ENCODE results near the gene MLF2. TPM values are rescaled to one million over a fixed set of nuclear protein-coding genes. Genes with fewer than 3 reads are reported as not detected.

MLF2 gene
- total RNA-seq, 3 donors from 2014 or later (not counting 1 experiment from before 2014, with no cell fraction given), result 114 to 117 (median 116) TPM

DNA sequence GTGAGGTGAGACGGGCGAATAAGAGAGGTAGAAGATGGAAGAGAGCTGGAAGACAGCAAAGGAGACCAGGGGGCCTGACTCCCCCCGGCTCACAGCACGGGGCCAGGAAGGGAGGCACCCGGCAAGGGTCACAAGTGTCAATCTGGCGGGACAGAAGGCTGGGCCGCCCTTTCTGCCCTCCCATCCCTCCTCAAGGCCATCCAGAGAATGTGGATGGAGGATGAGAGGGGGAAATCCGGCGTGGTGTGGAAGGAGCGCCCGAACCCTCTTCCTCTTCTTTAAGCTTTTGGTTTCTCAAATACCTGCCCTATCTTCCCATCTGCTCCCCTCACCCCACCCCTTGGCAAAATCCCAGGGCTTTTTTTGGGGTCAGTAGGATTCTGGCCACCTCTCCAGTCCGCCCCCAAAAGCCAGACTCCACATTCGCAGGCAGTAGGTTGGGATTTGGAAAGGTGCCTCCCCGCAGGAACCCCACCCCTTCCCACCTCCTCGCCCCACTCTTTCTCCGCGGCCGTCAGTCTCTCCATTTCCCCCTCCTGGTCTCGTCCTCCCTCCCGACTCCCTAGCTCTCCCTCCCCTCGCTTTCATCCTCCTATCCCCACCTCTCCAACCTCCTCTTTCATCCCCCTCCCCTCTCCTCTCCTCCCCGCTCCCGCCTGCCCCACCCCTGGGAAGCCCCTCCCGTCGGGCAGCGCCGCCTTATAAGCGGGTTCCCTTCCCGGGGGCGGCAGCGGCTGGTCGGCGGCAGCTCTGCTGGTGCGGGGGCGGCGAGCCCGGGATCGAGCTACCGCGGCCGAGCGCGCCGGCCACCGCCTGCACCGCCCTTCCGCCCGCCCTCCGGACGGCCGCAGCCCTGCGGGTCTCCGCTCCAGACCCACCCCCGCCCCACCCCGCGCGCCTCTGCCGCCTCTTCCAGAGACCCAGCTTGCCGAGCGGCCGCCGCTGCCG lies 13.0 kb upstream of the MLF2 start, which contains the start of gene PTMS:
Gene PTMS (plus strand): TSS at position 730 of the 948 bp plus-strand sequence. CDS start 343 bp downstream, outside the sequence.
- H3K27me3 Mint-ChIP-seq (ENCODE audit: low read depth in 2 of 2), result peaks cover 39 to 54% of the 10 kb centered on the region in 2 donors
- TF ChIP-seq, protein P1, sequence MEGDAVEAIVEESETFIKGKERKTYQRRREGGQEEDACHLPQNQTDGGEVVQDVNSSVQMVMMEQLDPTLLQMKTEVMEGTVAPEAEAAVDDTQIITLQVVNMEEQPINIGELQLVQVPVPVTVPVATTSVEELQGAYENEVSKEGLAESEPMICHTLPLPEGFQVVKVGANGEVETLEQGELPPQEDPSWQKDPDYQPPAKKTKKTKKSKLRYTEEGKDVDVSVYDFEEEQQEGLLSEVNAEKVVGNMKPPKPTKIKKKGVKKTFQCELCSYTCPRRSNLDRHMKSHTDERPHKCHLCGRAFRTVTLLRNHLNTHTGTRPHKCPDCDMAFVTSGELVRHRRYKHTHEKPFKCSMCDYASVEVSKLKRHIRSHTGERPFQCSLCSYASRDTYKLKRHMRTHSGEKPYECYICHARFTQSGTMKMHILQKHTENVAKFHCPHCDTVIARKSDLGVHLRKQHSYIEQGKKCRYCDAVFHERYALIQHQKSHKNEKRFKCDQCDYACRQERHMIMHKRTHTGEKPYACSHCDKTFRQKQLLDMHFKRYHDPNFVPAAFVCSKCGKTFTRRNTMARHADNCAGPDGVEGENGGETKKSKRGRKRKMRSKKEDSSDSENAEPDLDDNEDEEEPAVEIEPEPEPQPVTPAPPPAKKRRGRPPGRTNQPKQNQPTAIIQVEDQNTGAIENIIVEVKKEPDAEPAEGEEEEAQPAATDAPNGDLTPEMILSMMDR (IDR thresholded peaks at IDR 0.05), result no peak
- intact Hi-C loops (cut with micrococcal nuclease), result no loop called here
- H3K9me3 Mint-ChIP-seq, result no peaks in the 10 kb centered on the region
- peak within 1 kb of the TSS; percentile 46 for H3K4me3 ChIP-seq (ENCODE audit: low read length)
- H3K4me1 Mint-ChIP-seq, result peaks cover 26 to 28% of the 10 kb centered on the region in 2 donors
- no peaks in the 10 kb centered on the region for H3K9me3 ChIP-seq (ENCODE audit: control insufficient read depth, insufficient read depth, low read length)
- DNase-seq (peak in 1 of 2 donors; percentile 44), ATAC-seq (peak in 2 of 3 donors; percentile 3 to 5)
- H3K27ac Mint-ChIP-seq, result peak within 1 kb of the TSS in 1 of 2 donors; percentile 67
- no peak within 1 kb of the TSS for H3K27ac ChIP-seq (ENCODE audit: low read length)
- peaks cover 10% of the 10 kb centered on the region for H3K27me3 ChIP-seq (ENCODE audit: control insufficient read depth, insufficient read depth, low read length)
- H3K4me1 ChIP-seq (ENCODE audit: control insufficient read depth, insufficient read depth, low read length), result peaks cover 34% of the 10 kb centered on the region
- H3K4me3 Mint-ChIP-seq, result peak within 1 kb of the TSS; percentile 93
- H3K36me3 ChIP-seq (ENCODE audit: control insufficient read depth, insufficient read depth, low read length), result no peaks in the 10 kb centered on the region
- no peaks in the 10 kb centered on the region for H3K36me3 Mint-ChIP-seq
- 2% methylated on average over 59 of the region's 63 CpGs for WGBS (ENCODE audit: insufficient coverage)

DNA sequence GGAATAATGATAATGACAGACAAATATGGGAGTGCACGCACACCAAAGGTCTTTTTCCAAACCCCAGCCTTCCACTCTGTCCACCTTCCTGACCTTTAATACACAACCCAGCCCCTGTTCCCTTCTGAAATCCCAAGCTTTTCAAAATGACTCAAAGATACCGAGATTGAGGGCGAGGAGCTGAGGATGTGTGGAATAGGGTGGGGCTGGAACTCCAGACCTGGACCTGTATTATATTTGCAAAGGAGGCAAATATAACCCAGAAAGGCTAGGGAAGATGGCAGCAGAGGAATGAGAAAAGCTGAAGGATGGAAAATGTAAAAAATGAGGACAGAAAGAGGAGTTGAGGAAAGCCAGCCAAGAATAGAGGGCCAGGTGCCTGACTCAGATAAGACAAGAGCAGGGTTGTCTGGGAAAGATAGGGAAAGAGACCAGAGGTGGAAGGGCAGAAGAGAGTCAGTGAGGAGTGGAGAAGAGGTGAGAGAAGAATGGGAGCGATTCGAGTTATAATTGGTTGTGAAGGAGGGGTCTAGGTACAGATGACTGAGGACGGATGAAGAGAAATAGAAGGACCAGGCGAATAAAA lies 12.2 kb upstream of the MLF2 start:
- Histone ChIP-seq H3K27ac (ENCODE audit: low read length) (no peak overlapping the region), H3K27me3 (ENCODE audit: control insufficient read depth, insufficient read depth, low read length) (peaks cover 10% of the 10 kb centered on the region), H3K4me1 (ENCODE audit: control insufficient read depth, insufficient read depth, low read length) (peaks cover 34% of the 10 kb centered on the region), H3K4me3 (ENCODE audit: low read length) (no peak overlapping the region), H3K9me3 (ENCODE audit: control insufficient read depth, insufficient read depth, low read length) (no peaks in the 10 kb centered on the region), H3K36me3 (ENCODE audit: control insufficient read depth, insufficient read depth, low read length) (no peaks in the 10 kb centered on the region)
- peak overlapping the region in 1 of 2 donors; percentile 1 for H3K27ac Mint-ChIP-seq
- peaks cover 33 to 54% of the 10 kb centered on the region in 2 donors for H3K27me3 Mint-ChIP-seq (ENCODE audit: low read depth in 2 of 2)
- H3K4me1 Mint-ChIP-seq, result peaks cover 26 to 28% of the 10 kb centered on the region in 2 donors
- intact Hi-C loops (cut with micrococcal nuclease), result no loop called here
- H3K36me3 Mint-ChIP-seq, result no peaks in the 10 kb centered on the region
- 55% methylated on average over 7 of the region's 7 CpGs for WGBS (ENCODE audit: insufficient coverage)
- TF ChIP-seq, protein P1 (IDR thresholded peaks at IDR 0.05), result no peak
- H3K4me3 Mint-ChIP-seq, result peak overlapping the region; percentile 73
- H3K9me3 Mint-ChIP-seq, result no peaks in the 10 kb centered on the region
- no peak for DNase-seq
- ATAC-seq, result no peak

DNA sequence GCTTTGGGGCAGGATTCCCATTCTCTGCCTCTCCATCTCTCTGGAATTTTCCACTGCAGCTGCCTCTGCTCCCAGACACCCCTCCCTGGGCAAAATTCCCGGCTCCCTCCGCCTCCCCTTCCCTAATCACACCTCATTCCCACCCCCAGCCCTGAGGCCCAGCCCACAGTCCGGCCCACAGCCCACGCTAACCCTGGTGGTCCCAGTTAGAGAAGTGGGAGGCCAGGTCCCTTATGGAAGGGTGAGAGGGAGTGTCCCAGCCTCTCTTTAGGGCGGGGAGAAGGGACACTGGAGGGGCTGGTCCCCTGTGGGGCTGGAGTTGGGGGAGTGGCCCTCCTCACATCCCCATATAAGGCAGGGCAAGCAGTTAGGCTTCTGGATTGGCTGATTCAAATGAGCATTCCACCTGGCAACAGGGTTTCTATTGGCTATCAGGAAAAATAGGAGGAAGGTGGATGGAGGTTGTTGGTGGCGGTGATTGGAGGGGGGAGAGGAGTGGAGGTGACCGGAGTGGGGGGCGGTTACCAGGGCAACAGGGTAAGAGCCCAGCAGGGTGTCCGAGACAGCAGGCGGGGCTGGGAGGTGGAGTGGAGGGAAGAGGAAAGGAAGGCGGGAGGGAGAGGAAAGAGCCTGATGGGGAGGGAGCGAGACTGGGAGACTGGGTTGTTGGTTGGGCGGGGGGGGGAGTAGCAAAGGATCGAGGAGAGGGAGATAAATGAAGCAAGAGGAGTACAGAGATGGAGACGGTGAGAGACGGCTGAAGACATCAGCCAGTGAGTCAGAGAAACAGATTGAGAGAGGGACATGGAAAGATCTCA lies 11.3 kb upstream of the MLF2 start:
- peak; percentile 31 to 81 for DNase-seq
- Histone ChIP-seq H3K27me3 (ENCODE audit: control insufficient read depth, insufficient read depth, low read length) (peaks cover 10% of the 10 kb centered on the region), H3K27ac (ENCODE audit: low read length) (no peak overlapping the region), H3K36me3 (ENCODE audit: control insufficient read depth, insufficient read depth, low read length) (no peaks in the 10 kb centered on the region), H3K9me3 (ENCODE audit: control insufficient read depth, insufficient read depth, low read length) (no peaks in the 10 kb centered on the region), H3K4me1 (ENCODE audit: control insufficient read depth, insufficient read depth, low read length) (peaks cover 34% of the 10 kb centered on the region), H3K4me3 (ENCODE audit: low read length) (no peak overlapping the region)
- peak; percentile 85 to 90 (median 85) for ATAC-seq
- Mint-ChIP-seq H3K4me1 (peaks cover 26 to 28% of the 10 kb centered on the region in 2 donors), H3K36me3 (no peaks in the 10 kb centered on the region), H3K9me3 (no peaks in the 10 kb centered on the region), H3K27ac (peak overlapping the region in 1 of 2 donors; percentile 25), H3K4me3 (peak overlapping the region; percentile 67), H3K27me3 (ENCODE audit: low read depth in 2 of 2) (peaks cover 33 to 49% of the 10 kb centered on the region in 2 donors)
- intact Hi-C loops (cut with micrococcal nuclease), result loop anchor here (1.0 kb wide), 1 partner anchor 11 kb away; the partner anchor contains the start of gene MLF2
- 7% methylated on average over 14 of the region's 16 CpGs for WGBS (ENCODE audit: insufficient coverage)
- TF ChIP-seq, protein P1 (IDR thresholded peaks at IDR 0.05), result no peak
